ENCODE measurements around the gene PSMB9. TPM values are rescaled to one million over a fixed set of nuclear protein-coding genes. Genes with fewer than 3 reads are reported as not detected.

The PSMB9 gene
- total RNA-seq, 2 donors from 2014 or later = 4.6 to 14.5 TPM

GRCh38 chr6:32855467-32856174, 1.6 kb downstream of the PSMB9 start:
- H3K36me3 ChIP-seq (replicated peaks in 1 of 2; ENCODE audit: insufficient read depth in 1 of 2, low read depth in 2 of 2) = no peaks in the 10 kb centered on the region
- no peak overlapping the region for H3K27ac ChIP-seq
- no peak for ATAC-seq
- H3K27me3 ChIP-seq = no peaks in the 10 kb centered on the region
- no peak overlapping the region for H3K4me3 ChIP-seq
- intact Hi-C loops (cut with DNase I) = no loop called here
- 62 to 70% methylated on average over 8 of the region's 8 CpGs for WGBS, 2 donors
- DNase-seq = no peak
- H3K4me1 ChIP-seq = peaks cover 20% of the 10 kb centered on the region
- TF ChIP-seq POLR2A (IDR thresholded peaks at IDR 0.05) = no peak
- no peak for TF ChIP-seq CTCF (IDR thresholded peaks at IDR 0.05)
- no peaks in the 10 kb centered on the region for H3K9me3 ChIP-seq

- Histone ChIP-seq H3K4me3 (no peak overlapping the region), H3K9me3 (no peaks in the 10 kb centered on the region), H3K36me3 (replicated peaks in 1 of 2; ENCODE audit: insufficient read depth in 1 of 2, low read depth in 2 of 2) (no peaks in the 10 kb centered on the region), H3K4me1 (peaks cover 9% of the 10 kb centered on the region), H3K27ac (no peak overlapping the region), H3K27me3 (no peaks in the 10 kb centered on the region)
- no peak for TF ChIP-seq POLR2A (IDR thresholded peaks at IDR 0.05)
- no peak for TF ChIP-seq CTCF (IDR thresholded peaks at IDR 0.05)
- ATAC-seq = no peak
- WGBS, 2 donors = 66 to 75% methylated on average over 14 of the region's 14 CpGs
- DNase-seq = no peak
- intact Hi-C loops (cut with DNase I) = no loop called here
Observed at GRCh38 chr6:32857156-32857891, 3.3 kb downstream of the PSMB9 start.

- Histone ChIP-seq H3K27me3 (no peaks in the 10 kb centered on the region), H3K36me3 (replicated peaks in 1 of 2; ENCODE audit: insufficient read depth in 1 of 2, low read depth in 2 of 2) (no peaks in the 10 kb centered on the region), H3K27ac (no peak overlapping the region), H3K9me3 (no peaks in the 10 kb centered on the region), H3K4me1 (peaks cover 7% of the 10 kb centered on the region), H3K4me3 (no peak overlapping the region)
- WGBS, 2 donors = 79 to 80% methylated on average over 5 of the region's 5 CpGs
- DNase-seq = no peak
- intact Hi-C loops (cut with DNase I) = no loop called here
- TF ChIP-seq CTCF (IDR thresholded peaks at IDR 0.05) = no peak
- TF ChIP-seq POLR2A (IDR thresholded peaks at IDR 0.05) = no peak
- no peak for ATAC-seq
Observed at GRCh38 chr6:32858194-32858593, 4.2 kb downstream of the PSMB9 start.

GRCh38 chr6:32860674-32861073, 6.7 kb downstream of the PSMB9 start:
- DNase-seq (no peak), ATAC-seq (no peak)
- TF ChIP-seq CTCF (IDR thresholded peaks at IDR 0.05) (no peak), POLR2A (IDR thresholded peaks at IDR 0.05) (no peak)
- H3K9me3 ChIP-seq = no peaks in the 10 kb centered on the region
- H3K27ac ChIP-seq = peak overlapping the region; percentile 21 to 74 (median 56)
- H3K4me3 ChIP-seq = no peak overlapping the region
- 54 to 64% methylated on average over 1 of the region's 1 CpG for WGBS, 2 donors
- intact Hi-C loops (cut with DNase I) = no loop called here
- no peaks in the 10 kb centered on the region for H3K27me3 ChIP-seq
- no peaks in the 10 kb centered on the region for H3K36me3 ChIP-seq (replicated peaks in 1 of 2; ENCODE audit: insufficient read depth in 1 of 2, low read depth in 2 of 2)
- no peaks in the 10 kb centered on the region for H3K4me1 ChIP-seq
